T-cell (primary cell): ENCODE measurements around the gene ZNF729. TPM values are rescaled to one million over a fixed set of nuclear protein-coding genes. Genes with fewer than 3 reads are reported as not detected.

ENCODE experiments used
- ATAC-seq, 4 experiments: fragments of 200-7000 bp in 3 of 4; fragments of 150-1000 bp in 1 of 4; cut with Tn5 transposase; replicated peaks in 1 of 4; 1 replicate in 3 of 4; 2 replicates in 1 of 4; pipeline ENCODE4 v1.10.0; 2021; ENCODE audit warnings: moderate library complexity in 3 of 4, mild to moderate bottlenecking in 2 of 4, moderate number of reproducible peaks in 1 of 4
- CTCF ChIA-PET, 2 donors: fragments of 300-600 bp; sonication (Branson Sonifier 250); formaldehyde crosslinking; loops; one replicate each; lab custom pipeline; 2022; ENCODE audit warnings: antibody characterized with exemption in 2 of 2; lab: Charles Lee
- POLR2A ChIA-PET, 2 donors: fragments of 300-600 bp; sonication (Branson Sonifier 250); formaldehyde crosslinking; loops; one replicate each; lab custom pipeline; 2022; ENCODE audit warnings: antibody characterized with exemption in 2 of 2; lab: Charles Lee
- DNase-seq, 35 experiments: peaks; one replicate each; pipeline versions ENCODE4 v3.0.0 to v3.0.0-alpha.2; 2013 to 2023
- H3K27ac ChIP-seq: one replicate; pipeline ENCODE4 v1.5.1; 2013; ENCODE audit warnings: low read length
- H3K27me3 ChIP-seq, 2 experiments: replicated peaks in 1 of 2; 1 replicate in 1 of 2; 2 replicates in 1 of 2; pipeline versions ENCODE4 v1.6.1 to v1.7.0; 2013; ENCODE audit warnings: low read length in 1 of 2, mixed read lengths in 1 of 2; ENCODE audit not compliant: control insufficient read depth in 2 of 2, insufficient read depth in 2 of 2; ENCODE audit errors: extremely low read depth in 1 of 2
- H3K36me3 ChIP-seq, 2 donors: 1 replicate in 1 of 2; 2 replicates in 1 of 2; pipeline versions ENCODE4 v1.6.1 to v1.7.0; 2013; ENCODE audit warnings: low read length in 1 of 2; ENCODE audit not compliant: control insufficient read depth in 2 of 2, insufficient read depth in 1 of 2; ENCODE audit errors: extremely low read depth in 1 of 2
- H3K4me1 ChIP-seq, 2 experiments: 1 replicate in 1 of 2; 2 replicates in 1 of 2; pipeline versions ENCODE4 v1.6.1 to v1.7.0; 2013; ENCODE audit warnings: low read length in 2 of 2, mixed read lengths in 1 of 2; ENCODE audit not compliant: insufficient read depth in 2 of 2, control insufficient read depth in 1 of 2; ENCODE audit errors: extremely low read depth in 1 of 2
- H3K4me3 ChIP-seq, 2 donors: 1 replicate in 1 of 2; 2 replicates in 1 of 2; pipeline versions ENCODE4 v1.5.1 to v1.7.0; 2013; ENCODE audit warnings: mild to moderate bottlenecking in 2 of 2, low read length in 1 of 2, moderate library complexity in 1 of 2; ENCODE audit not compliant: control insufficient read depth in 1 of 2; ENCODE audit errors: extremely low read depth in 1 of 2
- H3K9me3 ChIP-seq: 2 replicates; pipeline ENCODE4 v1.7.0; 2013
- H3K27ac Mint-ChIP-seq, 2 donors: one replicate each; pipeline ENCODE4 v1.8.0; 2020 to 2021; ENCODE audit warnings: mild to moderate bottlenecking in 2 of 2, mixed read lengths in 2 of 2
- H3K27me3 Mint-ChIP-seq, 2 donors: one replicate each; pipeline ENCODE4 v1.8.0; 2021 to 2022; ENCODE audit warnings: mixed read lengths in 2 of 2
- H3K36me3 Mint-ChIP-seq: one replicate; pipeline ENCODE4 v1.8.0; 2021; ENCODE audit warnings: mixed read lengths
- H3K4me1 Mint-ChIP-seq, 3 donors: one replicate each; pipeline ENCODE4 v1.8.0; 2020 to 2022; ENCODE audit warnings: mixed read lengths in 3 of 3, mild to moderate bottlenecking in 1 of 3
- H3K4me3 Mint-ChIP-seq, 3 donors: one replicate each; pipeline ENCODE4 v1.8.0; 2020 to 2022; ENCODE audit warnings: mild to moderate bottlenecking in 3 of 3, mixed read lengths in 3 of 3, moderate library complexity in 3 of 3
- H3K9me3 Mint-ChIP-seq, 3 donors: one replicate each; pipeline ENCODE4 v1.8.0; 2020 to 2022; ENCODE audit warnings: mixed read lengths in 3 of 3
- WGBS: methylation state at CpG from one replicate; pipeline ENCODE4 v1.1.5; 2013; ENCODE audit warnings: missing lambda C conversion rate; ENCODE audit not compliant: insufficient coverage; 5-methylcytosine and 5-hydroxymethylcytosine counted together
- total RNA-seq, 35 experiments: library from RNA in 6 of 35; stranded (reverse) in 6 of 35; fragments of 120-200 nt in 1 of 35; gene quantifications; one replicate each; pipeline versions ENCODE4 v1.2.1 to v1.2.4 and lab custom pipeline; 2013 to 2026

Gene ZNF729
- not detected for total RNA-seq
- total RNA-seq (2013), result not detected
- total RNA-seq (lab: John Stamatoyannopoulos, UW), result 0 reads per million in 29 experiments

DNA sequence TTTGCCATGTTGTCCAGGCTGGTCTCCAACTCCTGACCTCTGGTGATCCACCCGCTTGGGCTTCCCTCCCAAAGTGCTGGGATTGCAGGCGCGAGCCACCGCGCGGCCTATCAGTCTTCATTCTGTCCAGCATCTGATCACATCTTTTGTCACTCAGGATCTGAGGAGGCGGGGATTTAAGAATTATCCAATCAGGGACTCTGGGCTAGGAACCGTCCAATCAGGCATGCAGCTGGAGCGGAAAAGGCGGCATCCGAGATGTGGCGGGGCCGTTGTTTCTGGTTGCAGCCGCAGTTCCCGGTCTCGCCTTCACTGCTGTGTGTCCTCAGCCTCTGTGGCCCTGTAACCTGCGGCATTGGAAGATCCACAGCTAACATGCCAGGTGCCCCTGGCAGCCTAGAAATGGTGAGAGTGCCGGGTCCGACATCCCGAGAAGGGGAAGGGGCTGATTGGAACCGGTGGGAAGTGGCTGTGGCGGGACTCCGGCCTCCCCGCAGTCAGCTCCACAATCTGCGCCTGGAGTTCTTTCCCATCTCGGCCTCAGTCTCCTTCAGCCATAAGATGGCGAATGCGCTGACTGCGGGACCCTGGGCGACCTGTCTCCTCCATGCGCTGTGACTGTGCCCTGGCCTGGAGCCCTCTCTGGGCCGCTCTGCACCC, at the start of gene ZNF729:
ZNF729 (plus strand) TSS at position 291 of the 660 bp plus-strand sequence; CDS start at position 376, 85 bp downstream.
- no peaks in the 10 kb centered on the region for H3K4me1 Mint-ChIP-seq
- ATAC-seq (no peak), DNase-seq (no peak)
- H3K36me3 Mint-ChIP-seq, result no peaks in the 10 kb centered on the region
- no peak within 1 kb of the TSS for H3K27ac Mint-ChIP-seq
- WGBS, result 10% methylated on average over 21 of the region's 32 CpGs
- Histone ChIP-seq H3K27ac (no peak within 1 kb of the TSS), H3K4me3 (peak within 1 kb of the TSS in 1 of 2 donors; percentile 29), H3K9me3 (no peaks in the 10 kb centered on the region), H3K4me1 (no peaks in the 10 kb centered on the region), H3K27me3 (peaks cover 0 to 8% of the 10 kb centered on the region in 2 experiments), H3K36me3 (no peaks in the 10 kb centered on the region)
- POLR2A ChIA-PET, result no interaction called here
- CTCF ChIA-PET, result no interaction called here
- no peak within 1 kb of the TSS for H3K4me3 Mint-ChIP-seq
- peaks cover 0 to 11% of the 10 kb centered on the region in 2 donors for H3K27me3 Mint-ChIP-seq
- H3K9me3 Mint-ChIP-seq, result peaks cover 10 to 18% (median 12%) of the 10 kb centered on the region in 3 donors

DNA sequence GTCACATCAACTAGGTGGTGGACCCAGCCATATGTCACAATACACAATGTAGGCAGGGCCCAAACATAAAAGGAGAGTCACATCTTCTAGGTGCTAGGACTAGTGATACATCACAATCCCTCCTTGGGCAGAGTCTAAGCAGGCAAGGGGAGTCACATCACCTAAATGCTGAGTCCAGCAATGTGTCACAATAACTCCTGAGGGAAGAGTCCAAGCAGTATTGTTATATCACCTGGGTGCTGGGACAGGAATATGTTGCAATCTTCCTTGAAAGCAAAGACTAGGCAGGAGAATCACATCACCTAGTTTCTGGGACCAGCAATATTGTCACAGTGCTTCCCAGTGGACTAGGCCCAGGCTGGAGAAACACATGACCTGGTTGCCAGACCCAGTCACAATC, 29.4 kb upstream of the ZNF729 start:
- CTCF ChIA-PET, result no interaction called here
- Mint-ChIP-seq H3K9me3 (peaks cover 12 to 26% (median 21%) of the 10 kb centered on the region in 3 donors), H3K27me3 (no peaks in the 10 kb centered on the region), H3K4me1 (no peaks in the 10 kb centered on the region), H3K4me3 (no peak overlapping the region), H3K27ac (no peak overlapping the region), H3K36me3 (no peaks in the 10 kb centered on the region)
- no peaks in the 10 kb centered on the region for H3K36me3 ChIP-seq
- POLR2A ChIA-PET, result no interaction called here
- H3K27me3 ChIP-seq, result no peaks in the 10 kb centered on the region
- no peaks in the 10 kb centered on the region for H3K9me3 ChIP-seq
- no peak for DNase-seq
- H3K27ac ChIP-seq, result no peak overlapping the region
- H3K4me3 ChIP-seq, result no peak overlapping the region
- H3K4me1 ChIP-seq, result no peaks in the 10 kb centered on the region
- ATAC-seq, result no peak

DNA sequence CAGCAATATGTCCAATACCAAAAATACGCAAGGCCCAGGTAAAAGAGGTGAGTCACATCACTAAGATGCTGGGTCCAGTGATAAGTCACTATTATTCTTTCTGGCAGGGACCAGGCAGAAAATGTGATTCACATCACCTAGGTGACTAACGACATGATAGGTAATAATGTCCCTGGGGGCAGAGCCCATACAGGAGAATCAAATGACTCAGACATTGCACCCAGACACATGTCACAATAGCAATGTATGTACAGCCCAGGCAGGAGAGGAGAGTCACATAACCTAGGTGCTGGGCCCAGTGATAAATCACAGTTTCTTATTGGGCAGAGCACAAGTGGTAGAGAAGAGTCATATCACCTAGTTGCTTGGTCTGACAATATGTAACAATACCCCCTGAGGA, 28.9 kb upstream of the ZNF729 start:
- no peaks in the 10 kb centered on the region for H3K4me1 Mint-ChIP-seq
- Histone ChIP-seq H3K27me3 (no peaks in the 10 kb centered on the region), H3K4me1 (no peaks in the 10 kb centered on the region), H3K4me3 (no peak overlapping the region), H3K9me3 (no peaks in the 10 kb centered on the region), H3K36me3 (no peaks in the 10 kb centered on the region), H3K27ac (no peak overlapping the region)
- 83% methylated on average over 1 of the region's 2 CpGs for WGBS
- no peak overlapping the region for H3K4me3 Mint-ChIP-seq
- H3K27me3 Mint-ChIP-seq, result no peaks in the 10 kb centered on the region
- ChIA-PET POLR2A (no interaction called here), CTCF (no interaction called here)
- ATAC-seq, result no peak
- H3K27ac Mint-ChIP-seq, result no peak overlapping the region
- peaks cover 12 to 22% (median 21%) of the 10 kb centered on the region in 3 donors for H3K9me3 Mint-ChIP-seq
- no peaks in the 10 kb centered on the region for H3K36me3 Mint-ChIP-seq
- no peak for DNase-seq

DNA sequence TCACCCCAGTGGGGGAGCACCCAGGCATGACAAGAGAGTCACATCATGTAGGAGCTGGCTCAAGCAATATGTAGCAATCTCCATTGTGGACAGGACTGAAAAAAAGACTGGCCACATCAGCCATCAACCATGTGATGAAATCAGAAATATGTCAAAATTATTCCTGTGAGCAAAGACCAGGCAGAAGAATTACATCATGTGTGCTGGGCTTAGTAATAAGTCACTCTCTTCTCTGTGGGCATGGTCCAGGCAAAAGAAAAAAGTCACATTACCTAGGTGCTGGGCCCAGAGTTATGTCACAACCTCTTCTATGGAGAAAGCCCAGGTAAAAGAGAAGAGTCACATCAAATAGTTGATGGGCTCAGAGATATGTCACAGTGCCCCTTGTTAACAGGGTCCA, 28.3 kb upstream of the ZNF729 start:
- no peaks in the 10 kb centered on the region for H3K4me1 ChIP-seq
- H3K27me3 Mint-ChIP-seq, result no peaks in the 10 kb centered on the region
- no peak for DNase-seq
- H3K9me3 ChIP-seq, result no peaks in the 10 kb centered on the region
- H3K27ac ChIP-seq, result no peak overlapping the region
- no peak for ATAC-seq
- H3K27ac Mint-ChIP-seq, result no peak overlapping the region
- H3K4me3 Mint-ChIP-seq, result no peak overlapping the region
- no peaks in the 10 kb centered on the region for H3K36me3 ChIP-seq
- H3K27me3 ChIP-seq, result no peaks in the 10 kb centered on the region
- ChIA-PET CTCF (interaction anchor here in 1 of 2 donors (0.6 kb wide), 1 partner anchor 109 kb away, joined by 3 read pairs; no protein-coding TSS in a partner anchor), POLR2A (no interaction called here)
- no peaks in the 10 kb centered on the region for H3K4me1 Mint-ChIP-seq
- H3K9me3 Mint-ChIP-seq, result peaks cover 14 to 22% (median 22%) of the 10 kb centered on the region in 3 donors
- H3K4me3 ChIP-seq, result no peak overlapping the region
- H3K36me3 Mint-ChIP-seq, result no peaks in the 10 kb centered on the region

DNA sequence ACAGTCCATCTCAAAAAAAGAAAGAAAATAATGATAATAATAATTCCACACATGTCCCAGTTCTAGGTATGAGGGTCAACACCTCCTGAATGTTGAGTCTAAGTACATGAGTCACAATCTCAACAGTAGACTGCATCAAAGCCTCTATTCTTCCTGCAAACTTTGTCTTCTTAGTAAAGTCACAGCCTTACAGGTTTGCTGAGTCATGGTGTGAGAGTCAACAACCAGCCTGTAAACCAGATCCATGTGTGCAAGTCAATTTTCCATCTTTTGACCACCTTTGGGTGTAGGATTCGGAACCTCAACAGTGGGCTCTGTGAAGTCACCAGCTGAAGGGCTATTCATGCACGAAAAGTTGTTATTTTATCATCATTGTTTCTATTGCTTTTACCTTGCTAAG, 25.7 kb upstream of the ZNF729 start:
- Histone ChIP-seq H3K9me3 (no peaks in the 10 kb centered on the region), H3K36me3 (no peaks in the 10 kb centered on the region), H3K27me3 (no peaks in the 10 kb centered on the region), H3K4me3 (no peak overlapping the region), H3K27ac (no peak overlapping the region), H3K4me1 (no peaks in the 10 kb centered on the region)
- ChIA-PET CTCF (no interaction called here), POLR2A (no interaction called here)
- H3K4me1 Mint-ChIP-seq, result no peaks in the 10 kb centered on the region
- peaks cover 0 to 2% of the 10 kb centered on the region in 2 donors for H3K27me3 Mint-ChIP-seq
- no peak overlapping the region for H3K4me3 Mint-ChIP-seq
- no peaks in the 10 kb centered on the region for H3K36me3 Mint-ChIP-seq
- H3K27ac Mint-ChIP-seq, result no peak overlapping the region
- WGBS, result no CpG with 5 or more reads among the region's 2 CpGs
- H3K9me3 Mint-ChIP-seq, result peaks cover 18 to 27% (median 22%) of the 10 kb centered on the region in 3 donors
- no peak for ATAC-seq
- no peak for DNase-seq

DNA sequence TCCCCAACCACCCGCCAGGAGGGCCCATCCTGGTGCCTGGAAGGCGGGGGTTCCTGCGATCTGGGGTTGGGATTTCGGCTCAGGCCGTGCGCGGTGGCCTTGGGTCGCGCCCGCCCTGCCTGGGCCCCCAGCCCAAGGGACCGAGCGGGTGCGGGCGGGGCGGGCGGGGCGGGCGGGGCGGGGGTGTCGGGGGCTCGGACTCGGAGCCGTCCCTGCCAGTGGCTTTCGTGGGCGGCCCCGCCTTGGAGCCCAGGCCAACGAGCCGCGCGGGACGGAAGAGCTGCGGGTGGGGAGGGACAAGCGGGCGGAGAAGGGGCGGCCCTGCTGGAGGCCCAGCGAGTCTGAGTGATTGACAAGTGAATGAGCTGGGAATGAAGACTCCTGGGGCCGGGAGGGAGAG, 24.6 kb upstream of the ZNF729 start:
- POLR2A ChIA-PET, result no interaction called here
- H3K27me3 ChIP-seq, result no peaks in the 10 kb centered on the region
- H3K9me3 Mint-ChIP-seq, result peaks cover 18 to 27% (median 22%) of the 10 kb centered on the region in 3 donors
- no peak overlapping the region for H3K4me3 Mint-ChIP-seq
- H3K4me3 ChIP-seq, result no peak overlapping the region
- CTCF ChIA-PET, result no interaction called here
- H3K27ac Mint-ChIP-seq, result no peak overlapping the region
- no peak overlapping the region for H3K27ac ChIP-seq
- H3K36me3 Mint-ChIP-seq, result no peaks in the 10 kb centered on the region
- H3K27me3 Mint-ChIP-seq, result peaks cover 0 to 2% of the 10 kb centered on the region in 2 donors
- no peaks in the 10 kb centered on the region for H3K4me1 Mint-ChIP-seq
- ATAC-seq (no peak), DNase-seq (no peak)
- no peaks in the 10 kb centered on the region for H3K9me3 ChIP-seq
- H3K36me3 ChIP-seq, result no peaks in the 10 kb centered on the region
- WGBS, result 26% methylated on average over 19 of the region's 37 CpGs
- H3K4me1 ChIP-seq, result no peaks in the 10 kb centered on the region
